Erythroblast (primary cell): Measurements from ENCODE around the gene TMEM38A.

Experiments used
- GATA1 ChIP-seq: IDR thresholded peaks from 2 replicates; pipeline ENCODE4 v1.6.1; 2011; ENCODE audit warnings: low read depth, mild to moderate bottlenecking, control low read depth, low read length, moderate library complexity
- POLR2A ChIP-seq: IDR thresholded peaks from 2 replicates; pipeline ENCODE4 v1.6.1; 2011; ENCODE audit warnings: mild to moderate bottlenecking, low read length

- TF ChIP-seq POLR2A, result no peak
- no peak for TF ChIP-seq GATA1
Observed at GRCh38 chr19:16621165-16621800, 39.7 kb upstream of the TMEM38A start.
